GM21576 (cell line): ENCODE data around the gene PRRX2.

Source experiments
- ATAC-seq: cut with Tn5 transposase; IDR thresholded peaks from one replicate; pipeline ENCODE4 v1.9.1; 2021; ENCODE audit warnings: mild to moderate bottlenecking, moderate library complexity; ENCODE audit not compliant: unreplicated experiment

PRRX2 gene

GRCh38 chr9:129676975-129677374 is 11.5 kb downstream of the PRRX2 start:
- no peak for ATAC-seq

GRCh38 chr9:129677456-129677855 is 12.0 kb downstream of the PRRX2 start:
- no peak for ATAC-seq

- no peak for ATAC-seq
Observed at GRCh38 chr9:129678844-129679243, 13.4 kb downstream of the PRRX2 start.

GRCh38 chr9:129679537-129679936 is 14.1 kb downstream of the PRRX2 start:
- no peak for ATAC-seq

GRCh38 chr9:129681924-129682323 is 16.5 kb downstream of the PRRX2 start:
- no peak for ATAC-seq

GRCh38 chr9:129682381-129682780 is 16.9 kb downstream of the PRRX2 start:
- no peak for ATAC-seq

- no peak for ATAC-seq
Observed at GRCh38 chr9:129685220-129685932, 19.9 kb downstream of the PRRX2 start.

- ATAC-seq, result no peak
Observed at GRCh38 chr9:129685933-129686259, 20.4 kb downstream of the PRRX2 start.

- no peak for ATAC-seq
Observed at GRCh38 chr9:129686736-129687135, 21.3 kb downstream of the PRRX2 start.

- ATAC-seq, result no peak
Observed at GRCh38 chr9:129687391-129687790, 21.9 kb downstream of the PRRX2 start.

GRCh38 chr9:129688285-129689043 is 23.0 kb downstream of the PRRX2 start:
- no peak for ATAC-seq

GRCh38 chr9:129692534-129692933 is 27.1 kb downstream of the PRRX2 start:
- ATAC-seq, result no peak

- no peak for ATAC-seq
Observed at GRCh38 chr9:129693741-129694140, 28.3 kb downstream of the PRRX2 start.

- ATAC-seq, result no peak
Observed at GRCh38 chr9:129694243-129694646, 28.8 kb downstream of the PRRX2 start.

GRCh38 chr9:129695870-129696269 is 30.4 kb downstream of the PRRX2 start:
- ATAC-seq, result no peak

GRCh38 chr9:129696944-129697655 is 31.7 kb downstream of the PRRX2 start:
- ATAC-seq, result no peak

- no peak for ATAC-seq
Observed at GRCh38 chr9:129697656-129698253, 32.3 kb downstream of the PRRX2 start.

- no peak for ATAC-seq
Observed at GRCh38 chr9:129698254-129698757, 32.9 kb downstream of the PRRX2 start.

- no peak for ATAC-seq
Observed at GRCh38 chr9:129701054-129701453, 35.6 kb downstream of the PRRX2 start.

GRCh38 chr9:129701549-129701948 is 36.1 kb downstream of the PRRX2 start:
- no peak for ATAC-seq
